Liver (tissue), 10 donors: ENCODE results near the gene FBXO24. TPM values are rescaled to one million over a fixed set of nuclear protein-coding genes. Genes with fewer than 3 reads are reported as not detected.

Experiments used
- DNase-seq: peaks from one replicate; pipeline ENCODE4 v3.0.0-alpha.2; 2017; ENCODE audit warnings: low spot score
- H3K27ac ChIP-seq, 2 donors: one replicate each; pipeline ENCODE4 v1.7.0; 2013; ENCODE audit warnings: inconsistent platforms in 2 of 2, low read length in 2 of 2, control low read depth in 1 of 2, low read depth in 1 of 2, mild to moderate bottlenecking in 1 of 2
- H3K27me3 ChIP-seq, 4 donors: one replicate each; pipeline versions ENCODE4 v1.6.1 to v1.7.0; 2013; ENCODE audit warnings: low read length in 3 of 4, inconsistent platforms in 1 of 4, mild to moderate bottlenecking in 1 of 4, moderate library complexity in 1 of 4; ENCODE audit not compliant: control insufficient read depth in 4 of 4, insufficient read depth in 4 of 4
- H3K36me3 ChIP-seq, 4 donors: one replicate each; pipeline versions ENCODE4 v1.6.1 to v1.7.0; 2013; ENCODE audit warnings: low read length in 3 of 4, mild to moderate bottlenecking in 3 of 4, low read depth in 1 of 4, moderate library complexity in 1 of 4; ENCODE audit not compliant: control insufficient read depth in 4 of 4, insufficient read depth in 3 of 4
- H3K4me1 ChIP-seq, 4 donors: one replicate each; pipeline versions ENCODE4 v1.6.1 to v1.7.0; 2013; ENCODE audit warnings: low read length in 3 of 4, mild to moderate bottlenecking in 3 of 4, moderate library complexity in 1 of 4; ENCODE audit not compliant: control insufficient read depth in 4 of 4, insufficient read depth in 4 of 4
- H3K4me3 ChIP-seq, 3 donors: one replicate each; pipeline versions ENCODE4 v1.6.1 to v1.7.0; 2013; ENCODE audit warnings: low read length in 3 of 3, control low read depth in 1 of 3, low read depth in 1 of 3, mild to moderate bottlenecking in 1 of 3
- H3K9ac ChIP-seq, 2 donors: one replicate each; pipeline ENCODE4 v1.7.0; 2013; ENCODE audit warnings: low read length in 2 of 2, mild to moderate bottlenecking in 2 of 2, moderate library complexity in 2 of 2, control low read depth in 1 of 2, low read depth in 1 of 2
- H3K9me3 ChIP-seq, 4 donors: one replicate each; pipeline versions ENCODE4 v1.6.1 to v1.7.0; 2013; ENCODE audit warnings: low read length in 3 of 4; ENCODE audit not compliant: control insufficient read depth in 4 of 4
- CTCF ChIP-seq: fragments of 150-350 bp; IDR thresholded peaks from 2 replicates; pipeline ENCODE4 v1.5.1; 2017; ENCODE audit warnings: improper control_type of control experiment, low read depth, low read length; ENCODE audit not compliant: missing input control
- EGR1 ChIP-seq, 2 donors: IDR thresholded peaks; 2 replicates each; pipeline ENCODE4 v1.6.1; 2016 to 2018; ENCODE audit warnings: antibody characterized with exemption in 2 of 2, low read depth in 2 of 2
- FOXA1 ChIP-seq: IDR thresholded peaks from 2 replicates; pipeline ENCODE4 v1.6.1; 2016; ENCODE audit warnings: antibody characterized with exemption
- FOXA2 ChIP-seq: IDR thresholded peaks from 2 replicates; pipeline ENCODE4 v1.6.1; 2016; ENCODE audit warnings: antibody characterized with exemption
- HNF4A ChIP-seq, 2 donors: conservative IDR thresholded peaks; 2 replicates each; pipeline ENCODE4 v1.6.1; 2016; ENCODE audit warnings: antibody characterized with exemption in 2 of 2, mild to moderate bottlenecking in 2 of 2
- HNF4G ChIP-seq: IDR thresholded peaks from 2 replicates; pipeline ENCODE4 v1.6.1; 2016; ENCODE audit warnings: antibody characterized with exemption
- RAD21 ChIP-seq, 2 donors: IDR thresholded peaks; 2 replicates each; pipeline ENCODE4 v1.6.1; 2016; ENCODE audit warnings: antibody characterized with exemption in 2 of 2, mild to moderate bottlenecking in 2 of 2
- REST ChIP-seq: IDR thresholded peaks from 2 replicates; pipeline ENCODE4 v1.6.1; 2016; ENCODE audit warnings: antibody characterized with exemption, mild to moderate bottlenecking
- RXRA ChIP-seq, 2 donors: IDR thresholded peaks; 2 replicates each; pipeline ENCODE4 v1.6.1; 2017 to 2018; ENCODE audit warnings: antibody characterized with exemption in 2 of 2, mild to moderate bottlenecking in 1 of 2
- SP1 ChIP-seq: IDR thresholded peaks from 2 replicates; pipeline ENCODE4 v1.6.1; 2018; ENCODE audit warnings: antibody characterized with exemption, mild to moderate bottlenecking
- YY1 ChIP-seq: IDR thresholded peaks from 2 replicates; pipeline ENCODE4 v1.6.1; 2016; ENCODE audit warnings: antibody characterized with exemption, mild to moderate bottlenecking
- WGBS: extraction: QIAGEN DNeasy Blood & Tissue Kit; methylation state at CpG from one replicate; pipeline ENCODE4 v1.1.7; 2013; 5-methylcytosine and 5-hydroxymethylcytosine counted together
- polyA plus RNA-seq, 2 donors: library from polyadenylated mRNA; stranded (reverse) in 1 of 2; unstranded in 1 of 2; fragments of 200-250 nt in 1 of 2; fragments of >200 nt in 1 of 2; fragmentation: Nextera tagmentation in 1 of 2; extraction: Ambion mirVana in 1 of 2; gene quantifications; one replicate each; pipeline versions ENCODE4 v1.2.1 to v1.2.3, GENCODE V29; 2013 to 2015
- small RNA-seq: library from RNA; depleted of rRNA; stranded (forward); fragments of <200 nt; gene quantifications from one replicate; pipeline ENCODE3, GENCODE V24; 2014
- total RNA-seq, 2 donors: library from RNA; depleted of rRNA; stranded (reverse); fragments of >200 nt; gene quantifications; one replicate each; pipeline ENCODE4 v1.2.3, GENCODE V29; 2014
- TF ChIP-seq, protein P1 (sequence below): IDR thresholded peaks from 2 replicates; pipeline ENCODE4 v1.6.1; 2016; ENCODE audit warnings: antibody characterized with exemption
- donor health status: healthy.
- donor health status: healthy.
- donor health status: healthy.
- donor health status: healthy.
- donor health status: healthy.

FBXO24 gene
- total and polyA plus RNA-seq, 4 donors: 0.25 to 1.3 (median 0.50) TPM

DNA sequence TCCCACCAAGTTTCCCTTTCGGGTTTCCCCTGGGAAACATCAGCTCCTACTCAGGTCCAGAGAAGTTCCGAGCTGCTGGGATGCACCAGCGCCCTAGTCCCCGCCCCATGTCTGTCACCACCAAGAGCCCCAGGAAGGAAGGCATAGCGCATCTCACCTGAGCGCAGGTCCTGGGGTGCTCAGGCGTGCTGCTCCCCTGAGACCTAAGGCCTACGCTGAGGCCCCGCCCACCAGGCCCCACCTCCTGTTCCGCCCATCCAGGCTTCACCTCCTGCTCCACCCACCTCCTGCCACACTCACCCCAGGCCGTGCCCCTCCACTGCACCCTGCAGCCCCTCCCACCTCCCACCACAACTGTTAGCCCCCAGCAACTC, 56.4 kb downstream of the FBXO24 start:
- peak; percentile 95 for DNase-seq
- Histone ChIP-seq H3K36me3 (no peaks in the 10 kb centered on the region), H3K9ac (peak overlapping the region; percentile 23 to 92), H3K4me3 (peak overlapping the region; percentile 59 to 88 (median 73)), H3K27ac (peak overlapping the region; percentile 87 to 88), H3K4me1 (peaks cover 0 to 25% (median 12%) of the 10 kb centered on the region in 4 donors), H3K27me3 (no peaks in the 10 kb centered on the region), H3K9me3 (no peaks in the 10 kb centered on the region)
- 27% methylated on average over 11 of the region's 11 CpGs for WGBS
- peak in 1 of 2 donors; percentile 25 for TF ChIP-seq EGR1 (IDR thresholded peaks at IDR 0.05; ENCODE audit: low read depth in 2 of 2)
- peak; percentile 77 for TF ChIP-seq REST
- no peak for TF ChIP-seq FOXA2

GRCh38 chr7:100649826-100650565, 63.9 kb downstream of the FBXO24 start:
- Histone ChIP-seq H3K4me1 (no peaks in the 10 kb centered on the region), H3K9me3 (no peaks in the 10 kb centered on the region), H3K27ac (no peak overlapping the region), H3K27me3 (peaks cover 0 to 5% (median 1%) of the 10 kb centered on the region in 4 donors), H3K36me3 (no peaks in the 10 kb centered on the region), H3K4me3 (no peak overlapping the region), H3K9ac (no peak overlapping the region)
- TF ChIP-seq HNF4G (no peak), FOXA2 (no peak), RXRA (IDR thresholded peaks at IDR 0.05) (no peak), FOXA1 (no peak), RAD21 (IDR thresholded peaks at IDR 0.05) (no peak), HNF4A (conservative IDR thresholded peaks at IDR 0.05) (no peak), SP1 (no peak), CTCF (no peak), YY1 (no peak), EGR1 (IDR thresholded peaks at IDR 0.05; ENCODE audit: low read depth in 2 of 2) (no peak)
- TF ChIP-seq, protein P1, sequence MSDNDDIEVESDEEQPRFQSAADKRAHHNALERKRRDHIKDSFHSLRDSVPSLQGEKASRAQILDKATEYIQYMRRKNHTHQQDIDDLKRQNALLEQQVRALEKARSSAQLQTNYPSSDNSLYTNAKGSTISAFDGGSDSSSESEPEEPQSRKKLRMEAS: no peak
- DNase-seq: no peak
- 85% methylated on average over 15 of the region's 15 CpGs for WGBS

Small RNAs within 50 kb of the gene (small RNA-seq; reads per million reads assigned to genes)
- gene SAP25: not detected

Other genes starting within 250 kb of the FBXO24 start
- gene PILRB, start 228.2 kb upstream of the FBXO24 start, total RNA-seq: 10 to 100 TPM in 1 of 2 donors, 1 to 10 TPM in 1; 6.0 to 50.8 TPM
- 10 to 100 TPM; 12.2 to 16.5 TPM for gene PILRB, start 228.2 kb upstream of the FBXO24 start, polyA plus RNA-seq
- gene PILRA, start 212.8 kb upstream of the FBXO24 start, total RNA-seq: 1 to 10 TPM; 2.8 to 3.5 TPM
- 1 to 10 TPM; 1.5 to 3.5 TPM for gene PILRA, start 212.8 kb upstream of the FBXO24 start, polyA plus RNA-seq
- 1 to 10 TPM; 1.4 to 2.3 TPM for gene ZCWPW1, start 157.6 kb upstream of the FBXO24 start, total RNA-seq
- 1 to 10 TPM; 3.3 TPM for gene ZCWPW1, start 157.6 kb upstream of the FBXO24 start, polyA plus RNA-seq
- gene MEPCE, start 156.5 kb upstream of the FBXO24 start, total RNA-seq: 10 to 100 TPM; 13.5 to 19.6 TPM
- 10 to 100 TPM in 1 of 2 donors, 1 to 10 TPM in 1; 6.7 to 21.8 TPM for gene MEPCE, start 156.5 kb upstream of the FBXO24 start, polyA plus RNA-seq
- gene PPP1R35, start 149.8 kb upstream of the FBXO24 start, total RNA-seq: 1 to 10 TPM; 6.6 to 7.4 TPM
- 10 to 100 TPM in 1 of 2 donors, 1 to 10 TPM in 1; 7.8 to 12.2 TPM for gene PPP1R35, start 149.8 kb upstream of the FBXO24 start, polyA plus RNA-seq
- under 1 TPM; 0.17 to 0.33 TPM for gene SPACDR, start 122.1 kb upstream of the FBXO24 start, total RNA-seq
- gene SPACDR, start 122.1 kb upstream of the FBXO24 start, polyA plus RNA-seq: under 1 TPM in 1 of 2 donors, not detected in 1; 0.06 TPM
- gene TSC22D4, start 107.1 kb upstream of the FBXO24 start, total RNA-seq: 10 to 100 TPM in 1 of 2 donors, 1 to 10 TPM in 1; 6.9 to 21.2 TPM
- gene TSC22D4, start 107.1 kb upstream of the FBXO24 start, polyA plus RNA-seq: 10 to 100 TPM in 1 of 2 donors, 1 to 10 TPM in 1; 5.5 to 15.9 TPM
- gene NYAP1, start 102.4 kb upstream of the FBXO24 start, total RNA-seq: under 1 TPM; 0.08 to 0.09 TPM
- under 1 TPM in 1 of 2 donors, not detected in 1; 0.29 TPM for gene NYAP1, start 102.4 kb upstream of the FBXO24 start, polyA plus RNA-seq
- gene AGFG2, start 47.1 kb upstream of the FBXO24 start, total RNA-seq: 10 to 100 TPM; 37.2 to 48.8 TPM
- gene AGFG2, start 47.1 kb upstream of the FBXO24 start, polyA plus RNA-seq: 10 to 100 TPM; 37.4 to 47.2 TPM
- under 1 TPM in 1 of 2 donors, not detected in 1; 0.33 TPM for gene SAP25, start 12.4 kb upstream of the FBXO24 start, total RNA-seq
- gene SAP25, start 12.4 kb upstream of the FBXO24 start, polyA plus RNA-seq: under 1 TPM; 0.56 to 0.84 TPM
- gene LRCH4, start 199 bp upstream of the FBXO24 start, total RNA-seq: 10 to 100 TPM in 1 of 2 donors, 1 to 10 TPM in 1; 8.2 to 25.8 TPM
- gene LRCH4, start 199 bp upstream of the FBXO24 start, polyA plus RNA-seq: 10 to 100 TPM in 1 of 2 donors, 1 to 10 TPM in 1; 9.1 to 16.9 TPM
- gene PCOLCE, start 16.0 kb downstream of the FBXO24 start, total RNA-seq: 10 to 100 TPM in 1 of 2 donors, 1 to 10 TPM in 1; 6.7 to 13.1 TPM
- 10 to 100 TPM; 10.4 to 38.2 TPM for gene PCOLCE, start 16.0 kb downstream of the FBXO24 start, polyA plus RNA-seq
- 1 to 10 TPM; 3.5 to 6.3 TPM for gene MOSPD3, start 26.2 kb downstream of the FBXO24 start, total RNA-seq
- gene MOSPD3, start 26.2 kb downstream of the FBXO24 start, polyA plus RNA-seq: 10 to 100 TPM; 10.8 to 15.7 TPM
- gene TFR2, start 55.2 kb downstream of the FBXO24 start, total RNA-seq: 100 to 1,000 TPM; 276 to 358 TPM
- 100 to 1,000 TPM; 354 to 663 TPM for gene TFR2, start 55.2 kb downstream of the FBXO24 start, polyA plus RNA-seq
- gene ACTL6B, start 70.1 kb downstream of the FBXO24 start, total RNA-seq: not detected
- gene ACTL6B, start 70.1 kb downstream of the FBXO24 start, polyA plus RNA-seq: not detected
- 10 to 100 TPM; 57.9 to 88.5 TPM for gene GNB2, start 87.4 kb downstream of the FBXO24 start, total RNA-seq
- gene GNB2, start 87.4 kb downstream of the FBXO24 start, polyA plus RNA-seq: 100 to 1,000 TPM in 1 of 2 donors, 10 to 100 TPM in 1; 37.6 to 133 TPM
- 10 to 100 TPM; 12.7 TPM for gene GIGYF1, start 107.9 kb downstream of the FBXO24 start, total RNA-seq
- 1 to 10 TPM; 6.8 to 7.5 TPM for gene GIGYF1, start 107.9 kb downstream of the FBXO24 start, polyA plus RNA-seq
- 10 to 100 TPM; 19.1 to 36.6 TPM for gene POP7, start 119.8 kb downstream of the FBXO24 start, total RNA-seq
- 10 to 100 TPM; 31.1 to 40.1 TPM for gene POP7, start 119.8 kb downstream of the FBXO24 start, polyA plus RNA-seq
- 1 to 10 TPM; 1.3 to 1.5 TPM for gene EPO, start 134.1 kb downstream of the FBXO24 start, total RNA-seq
- 10 to 100 TPM in 1 of 2 donors, 1 to 10 TPM in 1; 5.3 to 22.9 TPM for gene EPO, start 134.1 kb downstream of the FBXO24 start, polyA plus RNA-seq
- gene ZAN, start 147.3 kb downstream of the FBXO24 start, total RNA-seq: under 1 TPM in 1 of 2 donors, not detected in 1; under 0.01 TPM
- under 1 TPM in 1 of 2 donors, not detected in 1; 0.08 TPM for gene ZAN, start 147.3 kb downstream of the FBXO24 start, polyA plus RNA-seq
- 10 to 100 TPM; 48.6 to 53.0 TPM for gene EPHB4, start 241.2 kb downstream of the FBXO24 start, total RNA-seq
- gene EPHB4, start 241.2 kb downstream of the FBXO24 start, polyA plus RNA-seq: 10 to 100 TPM; 14.4 to 51.3 TPM